Endothelial cell of umbilical vein (primary cell): ENCODE measurements around the gene PPFIBP1.

Experiments used
- CTCF ChIP-seq, 2 donors: IDR thresholded peaks; 1 replicate in 1 of 2; 2 replicates in 1 of 2; pipeline ENCODE4 v1.5.1; 2011; ENCODE audit warnings: low read length in 2 of 2, mild to moderate bottlenecking in 2 of 2, moderate library complexity in 2 of 2, control low read depth in 1 of 2, inconsistent platforms in 1 of 2, low read depth in 1 of 2; ENCODE audit not compliant: insufficient read depth in 1 of 2; ENCODE audit errors: extremely low read depth in 1 of 2
- EZH2 ChIP-seq: IDR thresholded peaks from 2 replicates; pipeline ENCODE4 v1.6.1; 2012; ENCODE audit warnings: borderline replicate concordance, low read depth, mild to moderate bottlenecking, moderate library complexity, low read length, inconsistent platforms; ENCODE audit not compliant: severe bottlenecking
- GATA2 ChIP-seq: IDR thresholded peaks from 2 replicates; pipeline ENCODE4 v1.7.0; 2011; ENCODE audit warnings: low read depth, mild to moderate bottlenecking, moderate library complexity, mixed read lengths, low read length; ENCODE audit not compliant: insufficient read length, insufficient read depth
- JUN ChIP-seq: IDR thresholded peaks from 2 replicates; pipeline ENCODE4 v1.6.1; 2011; ENCODE audit warnings: borderline replicate concordance, low read depth; ENCODE audit not compliant: insufficient read length, insufficient read depth
- POLR2A ChIP-seq: IDR thresholded peaks from 2 replicates; pipeline ENCODE4 v1.6.1; 2012; ENCODE audit warnings: low read depth, mild to moderate bottlenecking, control low read depth, low read length

GRCh38 chr12:27672643-27673042, 148.6 kb downstream of the PPFIBP1 start:
- TF ChIP-seq POLR2A (no peak), GATA2 (no peak), CTCF (IDR thresholded peaks at IDR 0.05; ENCODE audit: extremely low read depth in 1 of 2, insufficient read depth in 1 of 2, low read depth in 1 of 2, low read length in 2 of 2) (no peak), EZH2 (no peak), JUN (no peak)
